Measurements from ENCODE around the gene RMDN2.

RMDN2 gene

DNA sequence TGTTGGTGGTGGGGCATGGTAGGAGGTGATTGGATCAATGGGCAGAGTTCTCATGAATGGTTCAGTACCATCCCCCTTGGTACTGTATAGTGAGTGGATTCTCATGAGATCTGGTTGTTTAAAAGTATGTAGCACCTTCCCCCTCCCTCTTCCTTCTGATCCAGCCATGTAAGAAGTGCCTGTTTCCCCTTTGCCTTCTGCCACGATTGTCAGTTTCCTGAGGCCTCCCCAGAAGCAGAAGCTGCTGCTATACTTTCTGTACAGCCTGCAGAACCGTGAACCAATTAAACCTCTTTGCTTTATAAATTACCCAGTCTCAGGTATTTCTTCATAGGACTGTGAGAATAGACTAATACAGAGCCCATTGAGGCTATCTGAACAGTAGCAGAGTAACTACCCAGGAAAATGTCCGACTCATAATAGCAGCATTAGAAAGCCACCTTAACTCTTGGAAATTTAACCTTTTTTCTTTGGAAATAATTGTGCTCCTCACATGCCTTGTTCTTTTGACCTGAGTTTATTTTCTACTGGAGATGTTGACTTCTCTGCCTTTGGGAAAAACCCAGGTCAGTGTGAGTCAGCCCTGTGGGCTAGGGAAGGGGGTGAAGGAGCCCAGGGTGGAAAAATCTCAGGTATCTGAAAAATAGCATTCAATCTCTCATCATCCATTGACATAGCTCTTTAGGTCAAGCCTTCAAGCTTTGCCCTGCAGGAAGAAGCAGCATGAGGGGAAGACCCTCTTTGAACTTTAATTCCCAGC, 132.7 kb downstream of the RMDN2 start:
- DNase-seq = no peak

DNA sequence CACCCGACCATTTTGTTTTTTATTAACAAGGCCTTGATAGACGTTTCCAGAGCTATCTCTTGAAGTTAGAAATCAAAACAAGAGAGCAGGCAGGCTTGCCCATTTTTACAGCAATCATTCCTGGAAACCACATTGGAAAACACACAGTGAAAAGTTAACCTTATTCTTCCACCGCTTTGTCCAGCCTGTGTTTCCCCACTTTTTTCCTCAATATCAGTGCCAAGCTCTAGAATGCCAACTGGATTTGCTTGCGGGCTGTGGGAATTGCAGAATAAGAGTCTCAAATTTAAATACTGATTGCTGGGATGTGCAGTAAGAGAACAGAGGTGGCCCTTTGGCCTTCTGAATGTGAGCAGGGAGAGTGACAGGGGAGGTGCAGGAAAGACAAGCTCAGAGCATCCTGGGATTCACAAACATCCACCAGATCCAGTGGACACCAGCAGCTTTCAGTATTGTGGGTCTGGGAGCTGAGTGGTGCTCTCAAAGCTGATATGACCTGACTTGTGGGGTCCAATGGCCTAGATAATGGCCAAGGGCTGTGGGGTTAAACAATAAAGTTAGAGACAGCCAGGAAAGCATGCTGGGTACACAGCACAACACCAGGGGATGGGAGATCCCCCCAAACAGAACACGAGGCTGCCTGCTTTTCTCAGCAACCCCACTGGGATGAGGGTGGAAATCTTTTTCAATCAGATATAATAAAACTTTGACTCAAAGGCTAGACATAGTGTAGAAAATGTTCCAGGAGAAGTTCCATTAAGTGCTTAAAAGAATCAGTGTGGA, 135.3 kb downstream of the RMDN2 start:
- DNase-seq = no peak

DNA sequence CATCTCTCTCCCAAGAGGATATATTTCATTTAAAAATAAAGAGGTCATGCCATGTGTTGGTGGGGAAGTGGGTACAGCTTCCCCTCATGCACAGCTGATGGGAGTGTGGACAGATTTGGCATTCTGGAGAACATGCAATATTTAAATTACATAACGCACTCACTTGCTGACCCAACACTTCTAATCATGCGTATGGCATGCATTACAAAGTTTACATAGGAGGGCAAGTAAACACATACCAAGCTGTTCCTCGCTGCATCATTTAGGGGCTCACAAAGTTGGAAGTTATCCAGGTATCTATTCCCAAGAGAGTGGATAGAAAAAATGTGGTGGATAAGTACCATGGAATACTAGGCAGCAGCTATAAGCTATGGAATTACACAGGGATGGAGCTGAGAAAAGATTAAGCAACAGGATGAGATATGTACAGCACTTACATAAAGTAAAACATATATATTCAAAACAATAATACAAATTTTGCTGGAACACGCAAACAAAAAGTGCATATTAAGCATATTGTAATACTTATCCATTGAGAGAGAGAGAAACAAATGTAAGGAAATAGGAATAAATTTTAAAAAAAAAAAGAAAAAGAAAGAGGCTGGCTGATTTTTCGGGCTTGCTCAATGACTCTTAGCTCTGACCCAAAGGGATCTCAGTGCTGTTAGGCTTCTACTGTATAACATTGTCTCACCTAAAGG, 139.9 kb downstream of the RMDN2 start:
- DNase-seq = no peak

DNA sequence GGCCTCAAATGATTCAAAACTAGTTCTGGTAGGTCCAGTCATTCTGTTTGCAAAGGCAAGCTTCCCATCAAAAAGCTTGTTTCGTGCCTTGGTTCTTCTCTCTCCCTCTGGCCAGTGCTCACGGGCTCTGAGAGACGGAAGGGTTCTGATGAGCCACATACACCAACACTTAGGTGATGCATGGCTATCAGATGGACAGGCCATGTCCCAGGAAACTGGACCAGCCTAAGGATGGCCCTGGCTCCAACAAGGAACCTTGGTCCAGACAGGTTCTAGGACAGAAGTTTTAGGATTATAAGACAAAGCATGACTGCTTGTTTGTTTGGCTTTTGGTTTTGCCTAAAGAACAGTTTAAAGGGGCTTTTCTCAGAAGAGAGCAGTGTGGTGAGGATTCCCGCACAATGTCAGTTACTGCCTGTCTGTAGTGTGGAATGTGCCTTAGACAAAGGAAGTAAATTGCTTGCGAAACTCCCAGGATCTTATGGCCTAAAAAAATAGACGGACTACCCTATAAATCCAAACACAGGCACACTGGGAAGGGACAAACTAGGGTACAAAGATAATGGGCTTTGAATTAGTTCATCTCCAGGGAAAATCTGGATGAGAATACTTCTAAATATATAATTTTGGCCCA, 140.5 kb downstream of the RMDN2 start:
- DNase-seq = no peak

- DNase-seq = no peak
These were observed 141.5 kb downstream of the RMDN2 start for GRCh38 chr2:38066421-38067115.

Data from NCI-H1092 (cell line).